K562 (cell line): ENCODE measurements around the gene CTNNA3. TPM values are rescaled to one million over a fixed set of nuclear protein-coding genes. Genes with fewer than 3 reads are reported as not detected.

ENCODE experiments used
- ATAC-seq: fragments of 200-7000 bp; cut with Tn5 transposase; 3 replicates; pipeline ENCODE4 v1.9.1; 2020; ENCODE audit warnings: moderate library complexity
- BruUV-seq: library from RNA; stranded (reverse); fragments of 400-500 nt; replicated peaks from 2 replicates; lab custom pipeline; 2021; lab: Mats Ljungman, UMichigan
- CTCF ChIA-PET: fragments of 300-600 bp; formaldehyde crosslinking; extraction: SDS; loops from one replicate; lab custom pipeline; 2021; ENCODE audit warnings: low intra/inter-chr PET ratio; lab: Yijun Ruan, JAX
- POLR2A ChIA-PET: fragments of 300-600, 350-650 bp; sonication (Branson Sonifier 250); formaldehyde crosslinking; extraction: SDS; loops from one replicate; lab custom pipeline; 2021; ENCODE audit warnings: antibody characterized with exemption, inconsistent platforms; lab: Yijun Ruan, JAX
- DNase-seq, 4 experiments: peaks; one replicate each; pipeline versions ENCODE4 v3.0.0 to v3.0.0-alpha.2; 2011 to 2018; ENCODE audit warnings: low spot score in 3 of 4, mixed read lengths in 3 of 4; ENCODE audit errors: extremely low read depth in 1 of 4
- FAIRE-seq: peaks from 2 replicates; lab custom pipeline; 2011; peaks lifted over from hg19 to GRCh38; lab: Jason Lieb, UNC
- H2AFZ ChIP-seq: 2 replicates; pipeline ENCODE4 v1.6.0; 2011; ENCODE audit warnings: low read depth, low read length, control low read depth, inconsistent platforms
- H3K27ac ChIP-seq: fragments of 200-600 bp; 3 replicates; pipeline ENCODE4 v1.8.0; 2011; ENCODE audit warnings: low read depth, mild to moderate bottlenecking, control low read depth, inconsistent platforms, low read length, moderate library complexity, mixed read lengths; ENCODE audit errors: extremely low read depth
- H3K27me3 ChIP-seq, 2 experiments: fragments of 300-600 bp in 1 of 2; 2 replicates in 1 of 2; 3 replicates in 1 of 2; pipeline versions ENCODE4 v1.6.0 to v1.8.0; 2011; ENCODE audit warnings: inconsistent platforms in 2 of 2, low read length in 2 of 2, mild to moderate bottlenecking in 1 of 2, mixed read lengths in 1 of 2, moderate library complexity in 1 of 2; ENCODE audit not compliant: control insufficient read depth in 2 of 2, insufficient read depth in 2 of 2
- H3K36me3 ChIP-seq: fragments of 300-600 bp; 3 replicates; pipeline ENCODE4 v1.8.0; 2011; ENCODE audit warnings: mild to moderate bottlenecking, low read length, inconsistent platforms; ENCODE audit not compliant: control insufficient read depth, insufficient read depth
- H3K4me1 ChIP-seq, 2 experiments: fragments of 200-600 bp in 1 of 2; replicated peaks in 1 of 2; 2 replicates in 1 of 2; 3 replicates in 1 of 2; pipeline versions ENCODE4 v1.5.1 to v1.8.0; 2011; ENCODE audit warnings: inconsistent platforms in 2 of 2, low read length in 2 of 2, mild to moderate bottlenecking in 1 of 2, mixed read lengths in 1 of 2, moderate library complexity in 1 of 2; ENCODE audit not compliant: control insufficient read depth in 2 of 2, insufficient read depth in 2 of 2
- H3K4me2 ChIP-seq: 2 replicates; pipeline ENCODE4 v1.6.1; 2011; ENCODE audit warnings: low read length, control low read depth, inconsistent platforms, mixed read lengths; ENCODE audit not compliant: insufficient read depth
- H3K4me3 ChIP-seq: fragments of 200-600 bp; sonication (generic), shearing (Covaris generic); 2 replicates; pipeline ENCODE4 v1.5.1; 2016; ENCODE audit warnings: control low read depth, inconsistent platforms
- H3K79me2 ChIP-seq: fragments of 200-600 bp; 3 replicates; pipeline ENCODE4 v1.8.0; 2011; ENCODE audit warnings: low read length, inconsistent platforms; ENCODE audit not compliant: control insufficient read depth, insufficient read depth
- H3K9ac ChIP-seq, 2 experiments: 2 replicates each; pipeline versions ENCODE4 v1.6.0 to v1.6.1; 2011; ENCODE audit warnings: low read depth in 2 of 2, low read length in 2 of 2, control low read depth in 1 of 2, inconsistent platforms in 1 of 2, mild to moderate bottlenecking in 1 of 2, mixed read lengths in 1 of 2; ENCODE audit not compliant: insufficient read depth in 1 of 2
- H3K9me1 ChIP-seq: one replicate; pipeline ENCODE4 v1.6.0; 2011; ENCODE audit warnings: inconsistent platforms, mild to moderate bottlenecking, low read length, moderate library complexity; ENCODE audit not compliant: control insufficient read depth, insufficient read depth
- H3K9me3 ChIP-seq: replicated peaks from 2 replicates; pipeline ENCODE4 v1.5.1; 2011; ENCODE audit warnings: low read depth, low read length, inconsistent platforms; ENCODE audit not compliant: control insufficient read depth, insufficient read depth
- H4K20me1 ChIP-seq: replicated peaks from 2 replicates; pipeline ENCODE4 v1.6.1; 2011; ENCODE audit warnings: low read length, inconsistent platforms, mixed read lengths; ENCODE audit not compliant: control insufficient read depth, insufficient read depth
- EHMT2 ChIP-seq: fragments of 450-650 bp; IDR thresholded peaks from 2 replicates; pipeline ENCODE4 v1.6.1; 2018; ENCODE audit warnings: antibody characterized with exemption
- HDAC3 ChIP-seq: fragments of 450-650 bp; IDR thresholded peaks from 2 replicates; pipeline ENCODE4 v1.6.1; 2018; ENCODE audit warnings: borderline replicate concordance, mild to moderate bottlenecking, moderate library complexity; ENCODE audit not compliant: partially characterized antibody
- SAFB ChIP-seq: fragments of 200-400 bp; formaldehyde crosslinking; IDR thresholded peaks from 2 replicates; pipeline ENCODE4 v1.6.1; 2017; ENCODE audit warnings: low read depth, low read length, borderline replicate concordance
- SREBF2 ChIP-seq: sonication (generic); formaldehyde crosslinking; IDR thresholded peaks from 2 replicates; pipeline ENCODE4 v1.4.0; 2020; ENCODE audit warnings: mild to moderate bottlenecking, missing genetic modification reagents
- ZNF124 ChIP-seq: sonication (generic); formaldehyde crosslinking; IDR thresholded peaks from 2 replicates; pipeline ENCODE4 v1.8.1; 2022; ENCODE audit warnings: missing genetic modification reagents
- ZNF165 ChIP-seq: fragments of 250-450 bp; sonication (Bioruptor Pico); IDR thresholded peaks from 2 replicates; pipeline ENCODE4 v1.4.0; 2020; ENCODE audit warnings: borderline replicate concordance
- WGBS: fragments of 100-300 bp; shearing (Covaris generic); methylation state at CpG from one replicate; pipeline ENCODE4 v1.1.6; 2016; ENCODE audit warnings: low coverage, mixed read lengths; ENCODE audit not compliant: insufficient coverage; ENCODE audit errors: missing lambda C conversion rate; 5-methylcytosine and 5-hydroxymethylcytosine counted together
- in situ Hi-C: fragments of 300-500 bp; cut with MboI; formaldehyde crosslinking; loops from 4 replicates; pipeline ENCODE4 v1.15.0; 2018; ENCODE audit warnings: inconsistent platforms, mixed read lengths
- intact Hi-C: fragments of 100-400 bp; cut with micrococcal nuclease; formaldehyde crosslinking; loops from 2 replicates; pipeline ENCODE4 v1.14.2; 2022
- polyA plus RNA-seq, 8 experiments: library from polyadenylated mRNA; depleted of rRNA in 4 of 8; stranded (reverse) in 5 of 8; unstranded in 3 of 8; fragments of >200 nt; fragmentation: Nextera tagmentation in 2 of 8; fragmentation: Illumina TruSeq in 1 of 8; extraction: Ambion mirVana in 2 of 8; extraction: Trizol in 1 of 8; gene quantifications; 2 replicates each; pipeline versions ENCODE4 v1.2.1 to v1.2.3, GENCODE V29; 2011 to 2014; ENCODE audit warnings: inconsistent platforms in 1 of 8, missing spikeins in 1 of 8
- total RNA-seq, 7 experiments: library from RNA; depleted of rRNA in 6 of 7; stranded (reverse); fragments of >200 nt in 6 of 7; fragmentation: Illumina TruSeq in 2 of 7; extraction: Trizol in 2 of 7; gene quantifications; 2 replicates each; pipeline versions ENCODE4 v1.2.1 to v1.2.3, GENCODE V29; 2011 to 2021; ENCODE audit warnings: low replicate concordance in 1 of 7
- TF ChIP-seq, protein P1 (sequence below): sonication (generic); formaldehyde crosslinking; IDR thresholded peaks from 2 replicates; pipeline ENCODE4 v1.8.0; 2022; ENCODE audit warnings: mild to moderate bottlenecking, missing genetic modification reagents, borderline replicate concordance
- TF ChIP-seq, protein P2 (sequence below): fragments of 200-800 bp; sonication (Bioruptor generic); IDR thresholded peaks from 2 replicates; pipeline ENCODE4 v1.6.1; 2016; ENCODE audit warnings: missing genetic modification characterization, missing compliant biosample characterization
- TF ChIP-seq, protein P3 (sequence below): fragments of 450-650 bp; formaldehyde crosslinking; IDR thresholded peaks from 2 replicates; pipeline ENCODE4 v1.4.0; 2022; ENCODE audit warnings: mild to moderate bottlenecking, moderate library complexity
- TF ChIP-seq, protein P4 (sequence below): fragments of 250-450 bp; sonication (Bioruptor Pico); IDR thresholded peaks from 2 replicates; pipeline ENCODE4 v1.4.0; 2020; ENCODE audit warnings: mild to moderate bottlenecking, moderate library complexity

The CTNNA3 gene
- total and polyA plus RNA-seq, 9 of the 15 experiments (the other 6 are each of a cell fraction or from before 2014, with no cell fraction given) = 0.04 TPM; not detected in 8

- no peak for ATAC-seq
- no peak overlapping the region for H3K27ac ChIP-seq
- no peak overlapping the region for H3K4me3 ChIP-seq
- no peak overlapping the region for H3K4me2 ChIP-seq
- no peaks in the 10 kb centered on the region for H3K27me3 ChIP-seq
- FAIRE-seq = no peak
- intact Hi-C loops = no loop called here
- no peaks in the 10 kb centered on the region for H4K20me1 ChIP-seq
- CTCF ChIA-PET = no interaction called here
- H3K9me3 ChIP-seq = no peaks in the 10 kb centered on the region; the same call in 1 of the 2 replicates
- no peaks in the 10 kb centered on the region for H3K4me1 ChIP-seq
- no peak for DNase-seq
- no peaks in the 10 kb centered on the region for H3K9me1 ChIP-seq
- 1% methylated on average over 4 of the region's 4 CpGs for WGBS
- in situ Hi-C loops = no loop called here
- BruUV-seq = no TSS peak
- H3K36me3 ChIP-seq = no peaks in the 10 kb centered on the region
- H3K79me2 ChIP-seq = no peaks in the 10 kb centered on the region
- POLR2A ChIA-PET = no interaction called here
- no peak overlapping the region for H3K9ac ChIP-seq
- no peak overlapping the region for H2AFZ ChIP-seq
- no peak for TF ChIP-seq SAFB
- no peak for TF ChIP-seq ZNF165
- TF ChIP-seq SREBF2 (CRISPR knock-in tag) = no peak
- TF ChIP-seq ZNF124 (CRISPR knock-in tag) = no peak
- TF ChIP-seq, protein P1, sequence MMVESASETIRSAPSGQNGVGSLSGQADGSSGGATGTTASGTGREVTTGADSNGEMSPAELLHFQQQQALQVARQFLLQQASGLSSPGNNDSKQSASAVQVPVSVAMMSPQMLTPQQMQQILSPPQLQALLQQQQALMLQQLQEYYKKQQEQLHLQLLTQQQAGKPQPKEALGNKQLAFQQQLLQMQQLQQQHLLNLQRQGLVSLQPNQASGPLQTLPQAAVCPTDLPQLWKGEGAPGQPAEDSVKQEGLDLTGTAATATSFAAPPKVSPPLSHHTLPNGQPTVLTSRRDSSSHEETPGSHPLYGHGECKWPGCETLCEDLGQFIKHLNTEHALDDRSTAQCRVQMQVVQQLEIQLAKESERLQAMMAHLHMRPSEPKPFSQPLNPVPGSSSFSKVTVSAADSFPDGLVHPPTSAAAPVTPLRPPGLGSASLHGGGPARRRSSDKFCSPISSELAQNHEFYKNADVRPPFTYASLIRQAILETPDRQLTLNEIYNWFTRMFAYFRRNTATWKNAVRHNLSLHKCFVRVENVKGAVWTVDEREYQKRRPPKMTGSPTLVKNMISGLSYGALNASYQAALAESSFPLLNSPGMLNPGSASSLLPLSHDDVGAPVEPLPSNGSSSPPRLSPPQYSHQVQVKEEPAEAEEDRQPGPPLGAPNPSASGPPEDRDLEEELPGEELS (CRISPR knock-in tag) = no peak
- no peak for TF ChIP-seq EHMT2
- TF ChIP-seq, protein P2, sequence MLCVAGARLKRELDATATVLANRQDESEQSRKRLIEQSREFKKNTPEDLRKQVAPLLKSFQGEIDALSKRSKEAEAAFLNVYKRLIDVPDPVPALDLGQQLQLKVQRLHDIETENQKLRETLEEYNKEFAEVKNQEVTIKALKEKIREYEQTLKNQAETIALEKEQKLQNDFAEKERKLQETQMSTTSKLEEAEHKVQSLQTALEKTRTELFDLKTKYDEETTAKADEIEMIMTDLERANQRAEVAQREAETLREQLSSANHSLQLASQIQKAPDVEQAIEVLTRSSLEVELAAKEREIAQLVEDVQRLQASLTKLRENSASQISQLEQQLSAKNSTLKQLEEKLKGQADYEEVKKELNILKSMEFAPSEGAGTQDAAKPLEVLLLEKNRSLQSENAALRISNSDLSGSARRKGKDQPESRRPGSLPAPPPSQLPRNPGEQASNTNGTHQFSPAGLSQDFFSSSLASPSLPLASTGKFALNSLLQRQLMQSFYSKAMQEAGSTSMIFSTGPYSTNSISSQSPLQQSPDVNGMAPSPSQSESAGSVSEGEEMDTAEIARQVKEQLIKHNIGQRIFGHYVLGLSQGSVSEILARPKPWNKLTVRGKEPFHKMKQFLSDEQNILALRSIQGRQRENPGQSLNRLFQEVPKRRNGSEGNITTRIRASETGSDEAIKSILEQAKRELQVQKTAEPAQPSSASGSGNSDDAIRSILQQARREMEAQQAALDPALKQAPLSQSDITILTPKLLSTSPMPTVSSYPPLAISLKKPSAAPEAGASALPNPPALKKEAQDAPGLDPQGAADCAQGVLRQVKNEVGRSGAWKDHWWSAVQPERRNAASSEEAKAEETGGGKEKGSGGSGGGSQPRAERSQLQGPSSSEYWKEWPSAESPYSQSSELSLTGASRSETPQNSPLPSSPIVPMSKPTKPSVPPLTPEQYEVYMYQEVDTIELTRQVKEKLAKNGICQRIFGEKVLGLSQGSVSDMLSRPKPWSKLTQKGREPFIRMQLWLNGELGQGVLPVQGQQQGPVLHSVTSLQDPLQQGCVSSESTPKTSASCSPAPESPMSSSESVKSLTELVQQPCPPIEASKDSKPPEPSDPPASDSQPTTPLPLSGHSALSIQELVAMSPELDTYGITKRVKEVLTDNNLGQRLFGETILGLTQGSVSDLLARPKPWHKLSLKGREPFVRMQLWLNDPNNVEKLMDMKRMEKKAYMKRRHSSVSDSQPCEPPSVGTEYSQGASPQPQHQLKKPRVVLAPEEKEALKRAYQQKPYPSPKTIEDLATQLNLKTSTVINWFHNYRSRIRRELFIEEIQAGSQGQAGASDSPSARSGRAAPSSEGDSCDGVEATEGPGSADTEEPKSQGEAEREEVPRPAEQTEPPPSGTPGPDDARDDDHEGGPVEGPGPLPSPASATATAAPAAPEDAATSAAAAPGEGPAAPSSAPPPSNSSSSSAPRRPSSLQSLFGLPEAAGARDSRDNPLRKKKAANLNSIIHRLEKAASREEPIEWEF (CRISPR knock-in tag) = no peak
- no peak for TF ChIP-seq HDAC3
- TF ChIP-seq, protein P3, sequence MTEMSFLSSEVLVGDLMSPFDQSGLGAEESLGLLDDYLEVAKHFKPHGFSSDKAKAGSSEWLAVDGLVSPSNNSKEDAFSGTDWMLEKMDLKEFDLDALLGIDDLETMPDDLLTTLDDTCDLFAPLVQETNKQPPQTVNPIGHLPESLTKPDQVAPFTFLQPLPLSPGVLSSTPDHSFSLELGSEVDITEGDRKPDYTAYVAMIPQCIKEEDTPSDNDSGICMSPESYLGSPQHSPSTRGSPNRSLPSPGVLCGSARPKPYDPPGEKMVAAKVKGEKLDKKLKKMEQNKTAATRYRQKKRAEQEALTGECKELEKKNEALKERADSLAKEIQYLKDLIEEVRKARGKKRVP (CRISPR knock-in tag) = no peak
- TF ChIP-seq, protein P4, sequence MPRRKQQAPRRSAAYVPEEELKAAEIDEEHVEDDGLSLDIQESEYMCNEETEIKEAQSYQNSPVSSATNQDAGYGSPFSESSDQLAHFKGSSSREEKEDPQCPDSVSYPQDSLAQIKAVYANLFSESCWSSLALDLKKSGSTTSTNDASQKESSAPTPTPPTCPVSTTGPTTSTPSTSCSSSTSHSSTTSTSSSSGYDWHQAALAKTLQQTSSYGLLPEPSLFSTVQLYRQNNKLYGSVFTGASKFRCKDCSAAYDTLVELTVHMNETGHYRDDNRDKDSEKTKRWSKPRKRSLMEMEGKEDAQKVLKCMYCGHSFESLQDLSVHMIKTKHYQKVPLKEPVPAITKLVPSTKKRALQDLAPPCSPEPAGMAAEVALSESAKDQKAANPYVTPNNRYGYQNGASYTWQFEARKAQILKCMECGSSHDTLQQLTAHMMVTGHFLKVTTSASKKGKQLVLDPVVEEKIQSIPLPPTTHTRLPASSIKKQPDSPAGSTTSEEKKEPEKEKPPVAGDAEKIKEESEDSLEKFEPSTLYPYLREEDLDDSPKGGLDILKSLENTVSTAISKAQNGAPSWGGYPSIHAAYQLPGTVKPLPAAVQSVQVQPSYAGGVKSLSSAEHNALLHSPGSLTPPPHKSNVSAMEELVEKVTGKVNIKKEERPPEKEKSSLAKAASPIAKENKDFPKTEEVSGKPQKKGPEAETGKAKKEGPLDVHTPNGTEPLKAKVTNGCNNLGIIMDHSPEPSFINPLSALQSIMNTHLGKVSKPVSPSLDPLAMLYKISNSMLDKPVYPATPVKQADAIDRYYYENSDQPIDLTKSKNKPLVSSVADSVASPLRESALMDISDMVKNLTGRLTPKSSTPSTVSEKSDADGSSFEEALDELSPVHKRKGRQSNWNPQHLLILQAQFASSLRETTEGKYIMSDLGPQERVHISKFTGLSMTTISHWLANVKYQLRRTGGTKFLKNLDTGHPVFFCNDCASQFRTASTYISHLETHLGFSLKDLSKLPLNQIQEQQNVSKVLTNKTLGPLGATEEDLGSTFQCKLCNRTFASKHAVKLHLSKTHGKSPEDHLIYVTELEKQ (CRISPR knock-in tag) = no peak
These were observed 620.5 kb downstream of the CTNNA3 start for GRCh38 chr10:67075491-67075971.
